ENCODE results near the gene PSTPIP1.

DNA sequence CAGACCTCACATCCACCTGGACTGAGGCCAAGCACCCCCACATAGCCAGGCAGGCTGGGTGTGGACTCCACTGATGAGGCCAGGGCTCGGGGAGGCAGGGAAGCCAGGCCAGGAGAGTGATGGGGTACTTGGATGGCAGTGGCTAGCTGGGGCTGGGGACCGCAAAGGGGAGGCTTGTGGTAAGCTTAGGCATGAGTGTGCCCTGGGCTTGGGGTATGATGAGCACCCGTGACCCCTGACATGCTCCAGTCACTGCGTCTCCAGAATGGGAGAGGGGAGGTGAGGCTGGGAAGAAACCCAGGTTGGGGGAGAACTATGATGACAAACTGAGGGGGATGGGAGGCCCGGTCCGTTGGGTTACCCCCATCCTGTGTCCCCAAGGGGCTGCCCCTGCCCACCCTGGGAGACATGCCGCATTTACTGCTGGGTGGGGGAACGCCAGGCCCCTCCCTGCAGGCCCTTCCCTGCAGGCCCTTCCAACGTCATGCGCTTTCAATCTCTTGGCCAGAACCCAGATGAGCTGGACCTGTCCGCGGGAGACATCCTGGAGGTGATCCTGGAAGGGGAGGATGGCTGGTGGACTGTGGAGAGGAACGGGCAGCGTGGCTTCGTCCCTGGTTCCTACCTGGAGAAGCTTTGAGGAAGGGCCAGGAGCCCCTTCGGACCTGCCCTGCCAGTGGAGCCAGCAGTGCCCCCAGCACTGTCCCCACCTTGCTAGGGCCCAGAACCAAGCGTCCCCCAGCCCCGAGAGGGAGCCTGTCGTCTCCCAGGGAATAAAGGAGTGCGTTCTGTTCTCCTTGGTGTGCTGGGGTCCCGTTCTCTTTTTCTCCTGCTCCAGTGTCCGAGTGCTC, 41.8 kb downstream of the PSTPIP1 start:
- TF ChIP-seq, protein P1, sequence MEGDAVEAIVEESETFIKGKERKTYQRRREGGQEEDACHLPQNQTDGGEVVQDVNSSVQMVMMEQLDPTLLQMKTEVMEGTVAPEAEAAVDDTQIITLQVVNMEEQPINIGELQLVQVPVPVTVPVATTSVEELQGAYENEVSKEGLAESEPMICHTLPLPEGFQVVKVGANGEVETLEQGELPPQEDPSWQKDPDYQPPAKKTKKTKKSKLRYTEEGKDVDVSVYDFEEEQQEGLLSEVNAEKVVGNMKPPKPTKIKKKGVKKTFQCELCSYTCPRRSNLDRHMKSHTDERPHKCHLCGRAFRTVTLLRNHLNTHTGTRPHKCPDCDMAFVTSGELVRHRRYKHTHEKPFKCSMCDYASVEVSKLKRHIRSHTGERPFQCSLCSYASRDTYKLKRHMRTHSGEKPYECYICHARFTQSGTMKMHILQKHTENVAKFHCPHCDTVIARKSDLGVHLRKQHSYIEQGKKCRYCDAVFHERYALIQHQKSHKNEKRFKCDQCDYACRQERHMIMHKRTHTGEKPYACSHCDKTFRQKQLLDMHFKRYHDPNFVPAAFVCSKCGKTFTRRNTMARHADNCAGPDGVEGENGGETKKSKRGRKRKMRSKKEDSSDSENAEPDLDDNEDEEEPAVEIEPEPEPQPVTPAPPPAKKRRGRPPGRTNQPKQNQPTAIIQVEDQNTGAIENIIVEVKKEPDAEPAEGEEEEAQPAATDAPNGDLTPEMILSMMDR (optimal IDR thresholded peaks at IDR 0.05 in 1 of 3, IDR thresholded peaks at IDR 0.05 in 1 of 3, conservative IDR thresholded peaks at IDR 0.05 in 1 of 3; ENCODE audit: extremely low read depth in 1 of 3, insufficient read depth in 2 of 3, low read length in 3 of 3): no peak
- TF ChIP-seq EZH2 (IDR thresholded peaks at IDR 0.05; ENCODE audit: low read length): no peak
